CD14-positive monocyte (primary cell): Measurements from ENCODE around the gene XPO5. TPM values are rescaled to one million over a fixed set of nuclear protein-coding genes. Genes with fewer than 3 reads are reported as not detected.

Source experiments
- DNase-seq, 3 donors: peaks; one replicate each; pipeline ENCODE4 v3.0.0-alpha.2; 2011 to 2022
- H2AFZ ChIP-seq: 2 replicates; pipeline ENCODE4 v1.6.0; 2012; ENCODE audit warnings: mild to moderate bottlenecking, low read depth, low read length, inconsistent platforms; ENCODE audit not compliant: insufficient read depth, poor library complexity, severe bottlenecking
- H3K27ac ChIP-seq, 2 donors: 1 replicate in 1 of 2; 2 replicates in 1 of 2; pipeline ENCODE4 v1.5.1; 2012 to 2013; ENCODE audit warnings: low read length in 2 of 2, control low read depth in 1 of 2, inconsistent platforms in 1 of 2, low read depth in 1 of 2, mild to moderate bottlenecking in 1 of 2
- H3K27me3 ChIP-seq, 2 donors: one replicate each; pipeline versions ENCODE4 v1.6.0 to v1.6.1; 2011 to 2013; ENCODE audit warnings: low read length in 2 of 2; ENCODE audit not compliant: control insufficient read depth in 2 of 2, insufficient read depth in 2 of 2
- H3K36me3 ChIP-seq, 2 donors: replicated peaks in 1 of 2; 1 replicate in 1 of 2; 2 replicates in 1 of 2; pipeline versions ENCODE4 v1.5.1 to v1.6.1; 2012 to 2013; ENCODE audit warnings: low read length in 2 of 2, control low read depth in 1 of 2, inconsistent platforms in 1 of 2, mild to moderate bottlenecking in 1 of 2; ENCODE audit not compliant: insufficient read depth in 2 of 2, control insufficient read depth in 1 of 2
- H3K4me1 ChIP-seq, 2 donors: 1 replicate in 1 of 2; 2 replicates in 1 of 2; pipeline versions ENCODE4 v1.5.1 to v1.6.1; 2012 to 2013; ENCODE audit warnings: low read length in 2 of 2, control low read depth in 1 of 2, inconsistent platforms in 1 of 2, mild to moderate bottlenecking in 1 of 2, moderate library complexity in 1 of 2; ENCODE audit not compliant: insufficient read depth in 2 of 2, control insufficient read depth in 1 of 2
- H3K4me2 ChIP-seq: replicated peaks from 2 replicates; pipeline ENCODE3; 2012; ENCODE audit warnings: low read length, moderate library complexity, mild to moderate bottlenecking; ENCODE audit not compliant: poor library complexity, severe bottlenecking; ENCODE audit errors: extremely low read depth
- H3K4me3 ChIP-seq, 3 experiments: fragments of 200-600 bp in 1 of 3; sonication (generic) in 1 of 3; replicated peaks in 1 of 3; 1 replicate in 2 of 3; 2 replicates in 1 of 3; pipeline ENCODE4 v1.5.1; 2011 to 2013; ENCODE audit warnings: low read length in 3 of 3, mild to moderate bottlenecking in 3 of 3, control low read depth in 2 of 3, low read depth in 2 of 3, inconsistent platforms in 1 of 3, moderate library complexity in 1 of 3
- H3K79me2 ChIP-seq: 2 replicates; pipeline ENCODE4 v1.6.0; 2012; ENCODE audit warnings: mild to moderate bottlenecking, control low read depth, inconsistent platforms, low read length, moderate library complexity; ENCODE audit not compliant: insufficient read depth
- H3K9ac ChIP-seq: 2 replicates; pipeline ENCODE4 v1.6.0; 2017; ENCODE audit warnings: low read length, mild to moderate bottlenecking; ENCODE audit not compliant: insufficient read depth, poor library complexity, severe bottlenecking
- H3K9me3 ChIP-seq, 2 donors: replicated peaks in 1 of 2; 1 replicate in 1 of 2; 2 replicates in 1 of 2; pipeline versions ENCODE4 v1.5.1 to v1.6.1; 2012 to 2013; ENCODE audit warnings: low read length in 2 of 2, control low read depth in 1 of 2; ENCODE audit not compliant: control insufficient read depth in 1 of 2, insufficient read depth in 1 of 2
- H4K20me1 ChIP-seq: 2 replicates; pipeline ENCODE4 v1.6.0; 2012; ENCODE audit warnings: mild to moderate bottlenecking, low read length, control low read depth, moderate library complexity; ENCODE audit not compliant: insufficient read depth
- H3K27ac Mint-ChIP-seq, 7 donors: one replicate each; pipeline ENCODE4 v1.8.0; 2020; ENCODE audit warnings: mild to moderate bottlenecking in 7 of 7, mixed read lengths in 7 of 7, moderate library complexity in 6 of 7, inconsistent platforms in 2 of 7
- H3K27me3 Mint-ChIP-seq, 3 donors: one replicate each; pipeline ENCODE4 v1.8.0; 2021 to 2022; ENCODE audit warnings: low read depth in 3 of 3, mild to moderate bottlenecking in 3 of 3, mixed read lengths in 3 of 3, moderate library complexity in 3 of 3, inconsistent platforms in 1 of 3
- H3K36me3 Mint-ChIP-seq, 2 donors: one replicate each; pipeline ENCODE4 v1.8.0; 2020; ENCODE audit warnings: mixed read lengths in 2 of 2, inconsistent platforms in 1 of 2, mild to moderate bottlenecking in 1 of 2
- H3K4me1 Mint-ChIP-seq: one replicate; pipeline ENCODE4 v1.8.0; 2020; ENCODE audit warnings: mild to moderate bottlenecking, mixed read lengths
- H3K4me3 Mint-ChIP-seq, 2 donors: one replicate each; pipeline ENCODE4 v1.8.0; 2020; ENCODE audit warnings: mild to moderate bottlenecking in 2 of 2, mixed read lengths in 2 of 2, moderate library complexity in 1 of 2
- H3K9me3 Mint-ChIP-seq, 7 donors: one replicate each; pipeline ENCODE4 v1.8.0; 2020 to 2022; ENCODE audit warnings: mixed read lengths in 7 of 7, mild to moderate bottlenecking in 6 of 7, moderate library complexity in 6 of 7, inconsistent platforms in 2 of 7
- CTCF ChIP-seq: fragments of 200-600 bp; IDR thresholded peaks from one replicate; pipeline ENCODE4 v1.8.0; 2022; ENCODE audit warnings: antibody characterized with exemption, mild to moderate bottlenecking
- WGBS: methylation state at CpG from one replicate; pipeline ENCODE4 v1.1.5; 2013; ENCODE audit warnings: missing lambda C conversion rate; ENCODE audit not compliant: insufficient coverage; 5-methylcytosine and 5-hydroxymethylcytosine counted together
- intact Hi-C, 2 donors: fragments of 100-400 bp; cut with micrococcal nuclease; formaldehyde crosslinking; loops; one replicate each; pipeline versions ENCODE4 v1.15.0 to v1.15.1; 2023
- polyA plus RNA-seq, 3 donors: library from polyadenylated mRNA; depleted of rRNA in 1 of 3; unstranded in 2 of 3; stranded (reverse) in 1 of 3; fragments of 300-500 nt in 2 of 3; fragments of >200 nt in 1 of 3; fragmentation: Illumina TruSeq in 2 of 3; gene quantifications; 1 replicate in 2 of 3; 2 replicates in 1 of 3; pipeline ENCODE4 v1.2.3, GENCODE V29; 2012 to 2021

Gene XPO5
- polyA plus RNA-seq, 3 donors: 8.0 to 17.5 (median 13.8) TPM

GRCh38 chr6:43606019-43606418, 30.2 kb upstream of the XPO5 start:
- peaks cover 42 to 74% of the 10 kb centered on the region in 2 donors for H3K36me3 ChIP-seq

GRCh38 chr6:43604174-43604573, 28.3 kb upstream of the XPO5 start:
- Mint-ChIP-seq H3K27me3 (no peaks in the 10 kb centered on the region), H3K9me3 (no peaks in the 10 kb centered on the region), H3K36me3 (peaks cover 52 to 78% of the 10 kb centered on the region in 2 donors), H3K27ac (no peak overlapping the region), H3K4me1 (peaks cover 10% of the 10 kb centered on the region), H3K4me3 (no peak overlapping the region)
- Histone ChIP-seq H3K27me3 (no peaks in the 10 kb centered on the region), H3K4me1 (peaks cover 10% of the 10 kb centered on the region in 2 donors), H2AFZ (no peak overlapping the region), H3K4me2 (no peak overlapping the region), H4K20me1 (no peaks in the 10 kb centered on the region), H3K9me3 (no peaks in the 10 kb centered on the region), H3K9ac (no peak overlapping the region), H3K79me2 (no peaks in the 10 kb centered on the region), H3K36me3 (peaks cover 44 to 76% of the 10 kb centered on the region in 2 donors), H3K4me3 (no peak overlapping the region), H3K27ac (no peak overlapping the region)
- intact Hi-C loops: no loop called here
- no peak for DNase-seq
- no CpG with 5 or more reads among the region's 2 CpGs for WGBS
- TF ChIP-seq CTCF: no peak

More at GRCh38 chr6:43606019-43606418, 30.2 kb upstream of the XPO5 start:
- no peak overlapping the region for H3K4me3 ChIP-seq
- H3K27ac ChIP-seq: no peak overlapping the region
- no peak for DNase-seq
- no peaks in the 10 kb centered on the region for H3K27me3 ChIP-seq
- no peak overlapping the region for H2AFZ ChIP-seq
- no peak for TF ChIP-seq CTCF
- no peak overlapping the region for H3K9ac ChIP-seq
- no peak overlapping the region for H3K4me2 ChIP-seq
- intact Hi-C loops: no loop called here
- H3K79me2 ChIP-seq: no peaks in the 10 kb centered on the region
- no peaks in the 10 kb centered on the region for H3K9me3 ChIP-seq
- H4K20me1 ChIP-seq: no peaks in the 10 kb centered on the region
- Mint-ChIP-seq H3K27ac (no peak overlapping the region), H3K4me3 (no peak overlapping the region), H3K4me1 (peaks cover 12% of the 10 kb centered on the region), H3K27me3 (no peaks in the 10 kb centered on the region), H3K9me3 (no peaks in the 10 kb centered on the region), H3K36me3 (peaks cover 48 to 71% of the 10 kb centered on the region in 2 donors)
- peaks cover 10 to 11% of the 10 kb centered on the region in 2 donors for H3K4me1 ChIP-seq
- WGBS: no CpG with 5 or more reads among the region's 2 CpGs
